Upper lobe of right lung (tissue), 1 donor: ENCODE measurements around the gene AKT3. TPM values are rescaled to one million over a fixed set of nuclear protein-coding genes. Genes with fewer than 3 reads are reported as not detected.

Source experiments
- ATAC-seq: fragments of 200-7000 bp; cut with Tn5 transposase; one replicate; pipeline ENCODE4 v1.9.1; 2020; ENCODE audit warnings: mild to moderate bottlenecking, moderate library complexity
- DNase-seq: peaks from one replicate; pipeline ENCODE4 v3.0.0-alpha.2; 2020
- H3K27ac ChIP-seq: fragments of 200-600 bp; one replicate; pipeline ENCODE4 v1.8.0; 2022
- H3K27me3 ChIP-seq: fragments of 200-600 bp; one replicate; pipeline ENCODE4 v1.8.0; 2022; ENCODE audit warnings: mild to moderate bottlenecking
- H3K36me3 ChIP-seq: fragments of 200-600 bp; one replicate; pipeline ENCODE4 v1.8.0; 2022
- H3K4me1 ChIP-seq: fragments of 200-600 bp; one replicate; pipeline ENCODE4 v1.8.0; 2022
- H3K4me3 ChIP-seq: fragments of 200-600 bp; one replicate; pipeline ENCODE4 v1.8.0; 2022; ENCODE audit warnings: mild to moderate bottlenecking
- H3K9me3 ChIP-seq: fragments of 200-600 bp; one replicate; pipeline ENCODE4 v1.8.0; 2022
- intact Hi-C: fragments of 100-400 bp; cut with DNase I; formaldehyde crosslinking; loops from one replicate; pipeline ENCODE4 v1.11.0; 2022
- total RNA-seq: library from RNA; stranded (reverse); fragmentation: NEBNext Ultra II Directional; extraction: Animal tissue kit (Norgen Biotek cat#: 25700); gene quantifications from one replicate; pipeline ENCODE4 v1.2.1, GENCODE V29; 2021
- TF ChIP-seq, protein P1 (sequence below): fragments of 200-600 bp; IDR thresholded peaks from one replicate; pipeline ENCODE4 v1.8.0; 2022; ENCODE audit warnings: antibody characterized with exemption
- donor health status: DM: no; HTN: yes; CAD: no; lungs with severe emphysema.

The AKT3 gene
- total RNA-seq, 1 donor from 2014 or later = 64.6 TPM

DNA sequence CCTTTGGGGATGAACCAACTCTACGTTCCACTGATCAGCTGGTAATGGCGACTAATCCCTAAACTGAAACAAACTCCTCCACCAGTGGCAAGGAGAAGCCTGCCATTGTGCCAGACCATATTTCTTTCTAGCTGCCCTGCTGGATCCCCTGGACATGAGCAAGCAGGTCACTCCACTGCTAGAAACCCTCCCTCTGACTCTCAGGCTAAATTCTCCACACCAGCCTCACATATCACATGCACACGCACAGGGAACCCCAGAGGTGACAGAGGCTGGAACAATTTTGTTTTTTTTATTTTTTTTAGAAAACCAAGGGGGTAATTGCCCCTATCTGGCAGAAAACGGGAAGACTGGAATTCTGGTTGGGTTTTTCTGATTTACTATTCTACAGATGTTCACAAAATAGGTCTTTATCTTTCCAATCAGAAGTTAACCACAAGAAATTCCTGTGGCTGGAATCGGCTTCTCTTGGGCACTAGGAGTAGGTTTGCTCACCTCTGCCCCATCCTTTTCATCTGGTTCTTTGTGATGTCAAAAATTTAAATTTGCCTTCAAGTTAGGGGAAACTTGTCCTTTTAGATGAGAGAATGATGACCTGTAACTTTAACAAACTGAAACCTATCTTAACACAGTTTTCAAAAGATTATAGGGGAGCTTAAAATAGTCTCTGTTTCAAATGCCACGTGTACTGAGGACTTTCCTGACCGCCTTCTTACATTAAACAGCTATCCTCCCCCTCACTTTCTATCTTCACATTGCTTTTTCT is 336.1 kb downstream of the AKT3 start:
- TF ChIP-seq, protein P1, sequence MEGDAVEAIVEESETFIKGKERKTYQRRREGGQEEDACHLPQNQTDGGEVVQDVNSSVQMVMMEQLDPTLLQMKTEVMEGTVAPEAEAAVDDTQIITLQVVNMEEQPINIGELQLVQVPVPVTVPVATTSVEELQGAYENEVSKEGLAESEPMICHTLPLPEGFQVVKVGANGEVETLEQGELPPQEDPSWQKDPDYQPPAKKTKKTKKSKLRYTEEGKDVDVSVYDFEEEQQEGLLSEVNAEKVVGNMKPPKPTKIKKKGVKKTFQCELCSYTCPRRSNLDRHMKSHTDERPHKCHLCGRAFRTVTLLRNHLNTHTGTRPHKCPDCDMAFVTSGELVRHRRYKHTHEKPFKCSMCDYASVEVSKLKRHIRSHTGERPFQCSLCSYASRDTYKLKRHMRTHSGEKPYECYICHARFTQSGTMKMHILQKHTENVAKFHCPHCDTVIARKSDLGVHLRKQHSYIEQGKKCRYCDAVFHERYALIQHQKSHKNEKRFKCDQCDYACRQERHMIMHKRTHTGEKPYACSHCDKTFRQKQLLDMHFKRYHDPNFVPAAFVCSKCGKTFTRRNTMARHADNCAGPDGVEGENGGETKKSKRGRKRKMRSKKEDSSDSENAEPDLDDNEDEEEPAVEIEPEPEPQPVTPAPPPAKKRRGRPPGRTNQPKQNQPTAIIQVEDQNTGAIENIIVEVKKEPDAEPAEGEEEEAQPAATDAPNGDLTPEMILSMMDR = no peak
- H3K36me3 ChIP-seq = no peaks in the 10 kb centered on the region
- H3K27ac ChIP-seq = no peak overlapping the region
- no peak overlapping the region for H3K4me3 ChIP-seq
- ATAC-seq (no peak), DNase-seq (no peak)
- intact Hi-C loops = no loop called here
- no peaks in the 10 kb centered on the region for H3K9me3 ChIP-seq
- H3K4me1 ChIP-seq = no peaks in the 10 kb centered on the region
- H3K27me3 ChIP-seq = no peaks in the 10 kb centered on the region

DNA sequence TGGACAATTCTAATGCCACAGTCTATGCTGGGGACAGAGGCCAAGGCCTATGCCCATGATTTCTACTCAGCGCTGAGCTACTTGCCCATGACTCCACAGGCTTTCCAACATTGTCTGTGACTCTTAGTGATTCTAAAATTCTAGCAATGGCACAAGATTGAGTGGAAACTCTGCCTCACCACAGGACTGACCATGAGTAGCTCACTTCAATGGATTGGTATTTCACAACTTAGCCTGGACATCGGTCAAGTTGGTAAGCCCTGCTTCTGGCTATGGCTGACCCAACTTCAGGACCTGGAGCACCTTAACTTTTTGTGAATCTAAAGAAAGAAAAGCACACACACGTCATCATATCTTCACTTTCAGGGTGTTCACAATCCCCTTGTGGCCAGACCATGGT is 339.1 kb downstream of the AKT3 start:
- Histone ChIP-seq H3K36me3 (no peaks in the 10 kb centered on the region), H3K27ac (no peak overlapping the region), H3K9me3 (no peaks in the 10 kb centered on the region), H3K27me3 (no peaks in the 10 kb centered on the region), H3K4me1 (no peaks in the 10 kb centered on the region), H3K4me3 (no peak overlapping the region)
- DNase-seq (no peak), ATAC-seq (no peak)
- intact Hi-C loops = no loop called here
- TF ChIP-seq, protein P1 = no peak

DNA sequence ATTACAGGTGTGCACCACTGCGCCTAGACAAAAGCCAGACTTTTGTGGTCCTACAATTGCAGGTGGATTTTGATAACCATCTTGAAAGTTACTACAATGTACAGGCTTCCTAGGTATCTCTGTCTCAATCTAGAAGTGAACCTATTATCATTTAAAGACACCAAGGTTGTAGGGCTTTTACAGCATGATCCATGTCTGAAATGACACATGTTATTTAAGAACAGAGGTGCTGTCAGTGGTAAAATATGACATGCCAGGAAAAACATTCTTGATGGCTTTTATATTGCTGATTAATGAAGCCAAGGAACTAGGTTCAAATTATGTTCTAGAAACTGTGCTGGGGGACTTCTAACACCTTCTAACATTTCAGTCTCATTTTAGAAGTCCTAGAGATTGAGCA is 341.1 kb downstream of the AKT3 start:
- TF ChIP-seq, protein P1 = no peak
- no peak for ATAC-seq
- no peak for DNase-seq
- Histone ChIP-seq H3K4me1 (no peaks in the 10 kb centered on the region), H3K27ac (no peak overlapping the region), H3K4me3 (no peak overlapping the region), H3K27me3 (no peaks in the 10 kb centered on the region), H3K36me3 (peaks cover 4% of the 10 kb centered on the region), H3K9me3 (no peaks in the 10 kb centered on the region)
- intact Hi-C loops = no loop called here

DNA sequence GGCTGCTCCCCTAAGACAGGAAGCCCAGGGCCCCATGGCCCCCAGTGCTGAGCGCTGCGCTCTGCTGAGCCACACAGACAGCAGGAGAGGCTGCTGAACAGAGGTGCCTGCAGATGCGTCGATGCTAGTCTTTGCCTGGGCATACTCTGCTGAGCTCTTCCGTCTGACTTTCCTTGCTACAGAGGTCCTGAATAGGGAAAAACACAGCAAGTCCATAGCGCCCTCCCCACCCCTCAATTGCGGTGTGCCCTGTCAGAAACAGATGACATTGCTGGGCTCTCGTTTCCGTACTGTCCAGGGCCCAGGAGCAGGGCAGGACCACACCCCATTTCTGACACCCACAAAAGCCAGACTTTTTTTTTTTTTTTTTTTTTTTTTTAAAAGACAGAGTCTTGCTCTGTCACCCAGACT is 341.7 kb downstream of the AKT3 start:
- no peak for DNase-seq
- TF ChIP-seq, protein P1 = no peak
- ATAC-seq = peak; percentile 62
- Histone ChIP-seq H3K4me3 (no peak overlapping the region), H3K4me1 (no peaks in the 10 kb centered on the region), H3K36me3 (peaks cover 8% of the 10 kb centered on the region), H3K9me3 (no peaks in the 10 kb centered on the region), H3K27me3 (no peaks in the 10 kb centered on the region), H3K27ac (no peak overlapping the region)
- intact Hi-C loops = no loop called here

DNA sequence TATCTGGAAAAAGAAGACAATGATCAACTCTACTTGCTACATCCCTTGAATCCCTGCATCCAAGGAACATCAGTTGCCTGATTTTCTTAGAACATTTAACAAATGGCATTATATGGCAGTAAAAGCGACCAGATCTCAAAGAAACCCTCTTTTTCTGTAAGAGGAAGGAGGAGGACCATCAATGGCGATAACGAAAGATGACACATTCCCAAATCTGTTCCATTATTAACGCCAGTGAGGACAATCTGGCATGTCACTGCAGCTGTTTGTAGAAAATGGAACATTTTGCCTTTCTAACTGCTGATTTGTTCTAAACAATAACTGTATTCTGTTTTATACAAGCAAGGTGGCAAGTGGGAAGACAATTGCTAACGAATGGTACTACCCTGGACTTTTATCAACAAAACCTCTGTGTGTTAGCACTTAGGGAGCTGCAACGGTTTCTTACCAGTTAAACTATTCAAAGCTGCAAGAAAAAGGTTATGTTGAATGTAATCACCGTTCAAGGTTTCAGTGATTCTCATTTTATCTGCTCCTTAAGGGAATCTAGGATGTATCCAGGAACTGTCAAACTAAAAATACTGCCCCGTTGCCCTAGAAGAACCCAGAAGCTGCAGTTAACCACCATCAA is 342.3 kb downstream of the AKT3 start:
- no peak overlapping the region for H3K27ac ChIP-seq
- peaks cover 12% of the 10 kb centered on the region for H3K36me3 ChIP-seq
- intact Hi-C loops = no loop called here

More for the DNA sequence above, 342.3 kb downstream of the AKT3 start:
- Histone ChIP-seq H3K9me3 (no peaks in the 10 kb centered on the region), H3K4me1 (no peaks in the 10 kb centered on the region), H3K4me3 (no peak overlapping the region), H3K27me3 (no peaks in the 10 kb centered on the region)
- ATAC-seq = no peak
- TF ChIP-seq, protein P1 = no peak
- DNase-seq = no peak
